Activated naive CD4-positive, alpha-beta T cell treated with anti-CD3 and anti-CD28 coated beads for 36 hours (primary cell): ENCODE results near the gene EVL. TPM values are rescaled to one million over a fixed set of nuclear protein-coding genes. Genes with fewer than 3 reads are reported as not detected.

ENCODE experiments used
- microRNA-seq: library from miRNA; unstranded; fragments of <30 nt; microRNA quantifications from one replicate; pipeline ENCODE4 v1.2.0, GENCODE V29; 2022; ENCODE audit warnings: borderline microRNAs expressed, borderline replicate concordance
- total RNA-seq, 2 experiments: library from RNA; stranded (reverse); gene quantifications; one replicate each; pipeline ENCODE4 v1.2.3, GENCODE V29; 2021

Gene EVL
- total RNA-seq, 2 experiments from 2014 or later = 173 to 175 TPM

Small RNAs within 50 kb of the gene (microRNA-seq; reads per million reads assigned to microRNA genes)
- gene MIR151B (71.9 reads per million, percentile 54 among the genes with 10 or more reads in this experiment), gene MIR342 (8,254 reads per million, percentile 95 among the genes with 10 or more reads in this experiment)

Other genes starting within 250 kb of the EVL start
- gene DEGS2, start 94.2 kb downstream of the EVL start, total RNA-seq = under 1 TPM; 0.52 to 0.99 TPM
- 10 to 100 TPM; 82.4 to 85.0 TPM for gene YY1, start 173.7 kb downstream of the EVL start, total RNA-seq
- 1 to 10 TPM; 8.9 to 9.8 TPM for gene SLC25A29, start 241.0 kb downstream of the EVL start, total RNA-seq